ENCODE results near the gene LRRC42. TPM values are rescaled to one million over a fixed set of nuclear protein-coding genes. Genes with fewer than 3 reads are reported as not detected.

Gene LRRC42
- total RNA-seq, 1 experiment from 2014 or later, result 38.1 TPM

GRCh38 chr1:54016343-54017282 lies 70.5 kb downstream of the LRRC42 start:
- no peak for DNase-seq (ENCODE audit: low spot score)
- Mint-ChIP-seq H3K36me3 (no peaks in the 10 kb centered on the region), H3K9me3 (no peaks in the 10 kb centered on the region), H3K4me3 (no peak overlapping the region), H3K27ac (no peak overlapping the region; the same call in 1 of the 2 replicates), H3K27me3 (ENCODE audit: low read depth) (0 out of 2 replicates have a peak, but pooled peaks cover 3% of the 10 kb centered on the region), H3K4me1 (peaks cover 9% of the 10 kb centered on the region)
- CTCF ChIA-PET, result interaction anchor here (3.0 to 3.7 kb wide), 2 partner anchors 25 to 65 kb away, joined by 8 to 19 read pairs; no protein-coding TSS in a partner anchor
- TF ChIP-seq GABPB1 (CRISPR knock-in tag; IDR thresholded peaks at IDR 0.05) (peak; percentile 19; the same call in 1 of the 2 replicates), SMAD3 (CRISPR knock-in tag; IDR thresholded peaks at IDR 0.05; ENCODE audit: borderline replicate concordance) (no peak), CREB1 (CRISPR knock-in tag; IDR thresholded peaks at IDR 0.05) (no peak), SMAD4 (CRISPR knock-in tag; IDR thresholded peaks at IDR 0.05) (no peak), ATF3 (CRISPR knock-in tag; conservative IDR thresholded peaks at IDR 0.05) (no peak)
- peak; percentile 40 for ATAC-seq
- POLR2A ChIA-PET, result no interaction called here

Other genes with a start within 250 kb of the LRRC42 start
- gene GLIS1, start 207.2 kb upstream of the LRRC42 start, total RNA-seq (2021), result 0.18 to 0.24 TPM (median 0.18 TPM) in 3 replicates
- 52.4 to 61.2 TPM (median 54.2 TPM) in 3 replicates for gene NDC1, start 108.1 kb upstream of the LRRC42 start, total RNA-seq (2021)
- 21.9 to 28.6 TPM (median 25.9 TPM) in 3 replicates for gene YIPF1, start 56.6 kb upstream of the LRRC42 start, total RNA-seq (2021)
- gene DIO1, start 52.2 kb upstream of the LRRC42 start, total RNA-seq (2021), result 0.23 TPM in 1 of 3 replicates, not detected in the others
- 22.6 to 27.9 TPM (median 26.3 TPM) in 3 replicates for gene IFT25, start 651 bp upstream of the LRRC42 start, total RNA-seq (2021)
- gene LDLRAD1, start 71.8 kb downstream of the LRRC42 start, total RNA-seq (2021), result 0.09 to 0.16 TPM in 2 of 3 replicates, not detected in the other
- gene TMEM59, start 106.9 kb downstream of the LRRC42 start, total RNA-seq (2021), result 122 to 133 TPM (median 128 TPM) in 3 replicates
- 4.7 to 6.9 TPM (median 6.3 TPM) in 3 replicates for gene TCEANC2, start 107.3 kb downstream of the LRRC42 start, total RNA-seq (2021)
- 0.07 TPM in 1 of 3 replicates, not detected in the others for gene CDCP2, start 206.7 kb downstream of the LRRC42 start, total RNA-seq (2021)